Esophagus (tissue), 2 donors: Measurements from ENCODE around the gene QPCT. TPM values are rescaled to one million over a fixed set of nuclear protein-coding genes. Genes with fewer than 3 reads are reported as not detected.
"Not testable (repeated sequence)": the region's sequence is repeated elsewhere in the genome, so short reads cannot be mapped to it uniquely, and the experiment has no call there.

ENCODE experiments used
- H3K27ac ChIP-seq, 2 donors: one replicate each; pipeline ENCODE4 v1.5.1; 2013; ENCODE audit warnings: low read depth in 2 of 2, mild to moderate bottlenecking in 2 of 2, inconsistent platforms in 1 of 2, low read length in 1 of 2, moderate library complexity in 1 of 2
- H3K27me3 ChIP-seq, 2 donors: one replicate each; pipeline ENCODE4 v1.6.1; 2013; ENCODE audit warnings: low read length in 2 of 2, control low read depth in 1 of 2, mild to moderate bottlenecking in 1 of 2; ENCODE audit not compliant: insufficient read depth in 2 of 2, control insufficient read depth in 1 of 2
- H3K36me3 ChIP-seq, 2 donors: one replicate each; pipeline ENCODE4 v1.6.1; 2013; ENCODE audit warnings: low read length in 1 of 2; ENCODE audit not compliant: control insufficient read depth in 2 of 2, insufficient read depth in 2 of 2
- H3K4me1 ChIP-seq, 2 donors: one replicate each; pipeline ENCODE4 v1.6.1; 2013; ENCODE audit warnings: low read length in 1 of 2; ENCODE audit not compliant: control insufficient read depth in 2 of 2, insufficient read depth in 2 of 2
- H3K4me3 ChIP-seq, 2 donors: one replicate each; pipeline ENCODE4 v1.5.1; 2013; ENCODE audit warnings: low read length in 2 of 2, mild to moderate bottlenecking in 2 of 2, low read depth in 1 of 2, moderate library complexity in 1 of 2
- H3K9me3 ChIP-seq, 2 donors: one replicate each; pipeline ENCODE4 v1.6.1; 2013; ENCODE audit warnings: mild to moderate bottlenecking in 2 of 2, low read depth in 1 of 2, low read length in 1 of 2, moderate library complexity in 1 of 2; ENCODE audit not compliant: control insufficient read depth in 2 of 2, insufficient read depth in 1 of 2
- WGBS, 2 donors: extraction: QIAGEN DNeasy Blood & Tissue Kit; methylation state at CpG; one replicate each; pipeline ENCODE4 v1.1.7; 2013; 5-methylcytosine and 5-hydroxymethylcytosine counted together
- polyA plus RNA-seq, 2 donors: library from polyadenylated mRNA; stranded (reverse); fragments of 200-250 nt; gene quantifications; one replicate each; pipeline ENCODE4 v1.2.3, GENCODE V29; 2013
- donor health status: healthy with polysubstance abuse.
- donor health status: Bipolar disorder and iron deficiency.

Gene QPCT
- polyA plus RNA-seq, 2 donors: 1.2 to 1.8 TPM

GRCh38 chr2:37394796-37395555 lies 50.5 kb downstream of the QPCT start:
- Histone ChIP-seq H3K4me3 (no peak overlapping the region), H3K9me3 (no peaks in the 10 kb centered on the region), H3K27ac (no peak overlapping the region), H3K36me3 (no peaks in the 10 kb centered on the region), H3K27me3 (no peaks in the 10 kb centered on the region), H3K4me1 (peaks cover under 1 to 3% of the 10 kb centered on the region in 2 donors)
- WGBS, 2 donors: 85 to 90% methylated on average over 9 of the region's 9 CpGs

GRCh38 chr2:37396890-37397565 lies 52.6 kb downstream of the QPCT start:
- Histone ChIP-seq H3K4me1 (no peaks in the 10 kb centered on the region), H3K27me3 (no peaks in the 10 kb centered on the region), H3K27ac (no peak overlapping the region), H3K4me3 (no peak overlapping the region), H3K36me3 (no peaks in the 10 kb centered on the region), H3K9me3 (no peaks in the 10 kb centered on the region)
- 94 to 96% methylated on average over 1 of the region's 1 CpG for WGBS, 2 donors

- H3K36me3 ChIP-seq: no peaks in the 10 kb centered on the region
- no peaks in the 10 kb centered on the region for H3K9me3 ChIP-seq
- WGBS, 2 donors: 97 to 100% methylated on average over 1 of the region's 1 CpG
- H3K4me3 ChIP-seq: no peak overlapping the region
- H3K27ac ChIP-seq: no peak overlapping the region
- H3K4me1 ChIP-seq: no peaks in the 10 kb centered on the region
- no peaks in the 10 kb centered on the region for H3K27me3 ChIP-seq
These were observed 54.6 kb downstream of the QPCT start for GRCh38 chr2:37398990-37399389.

GRCh38 chr2:37400041-37400440 lies 55.6 kb downstream of the QPCT start:
- H3K36me3 ChIP-seq: no peaks in the 10 kb centered on the region
- no peaks in the 10 kb centered on the region for H3K9me3 ChIP-seq
- no peak overlapping the region for H3K4me3 ChIP-seq
- H3K4me1 ChIP-seq: no peaks in the 10 kb centered on the region
- 94 to 95% methylated on average over 4 of the region's 4 CpGs for WGBS, 2 donors
- H3K27me3 ChIP-seq: no peaks in the 10 kb centered on the region
- H3K27ac ChIP-seq: no peak overlapping the region

- WGBS, 2 donors: 90 to 92% methylated on average over 6 of the region's 6 CpGs
- no peaks in the 10 kb centered on the region for H3K36me3 ChIP-seq
- no peak overlapping the region for H3K27ac ChIP-seq
- H3K4me1 ChIP-seq: no peaks in the 10 kb centered on the region
- H3K4me3 ChIP-seq: no peak overlapping the region
- no peaks in the 10 kb centered on the region for H3K9me3 ChIP-seq
- no peaks in the 10 kb centered on the region for H3K27me3 ChIP-seq
These were observed 58.2 kb downstream of the QPCT start for GRCh38 chr2:37402636-37403035.

GRCh38 chr2:37405781-37406180 lies 61.4 kb downstream of the QPCT start:
- WGBS, 2 donors: 74 to 82% methylated on average over 2 of the region's 2 CpGs
- no peaks in the 10 kb centered on the region for H3K36me3 ChIP-seq
- no peaks in the 10 kb centered on the region for H3K27me3 ChIP-seq
- H3K4me3 ChIP-seq: no peak overlapping the region
- no peaks in the 10 kb centered on the region for H3K9me3 ChIP-seq
- H3K27ac ChIP-seq: no peak overlapping the region
- no peaks in the 10 kb centered on the region for H3K4me1 ChIP-seq

DNA sequence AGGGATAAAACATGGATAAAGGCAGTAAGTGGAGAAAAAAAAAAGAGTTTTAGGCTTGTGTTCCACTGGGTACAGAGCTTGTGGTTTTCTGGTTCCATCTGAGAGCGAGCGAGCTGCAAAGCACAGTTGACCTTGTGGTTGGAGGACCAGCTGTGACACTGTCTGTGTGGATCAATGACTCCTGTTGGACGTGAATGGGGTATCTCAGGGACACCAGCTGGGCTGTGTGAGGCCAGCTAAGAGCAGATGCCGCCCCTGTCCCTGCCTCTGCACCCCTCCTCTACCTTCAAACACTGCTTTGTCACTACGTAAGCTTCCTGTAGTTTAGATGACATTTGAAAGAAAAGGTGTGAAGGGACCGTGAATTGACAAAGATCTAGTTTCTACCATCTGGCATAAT lies 67.8 kb downstream of the QPCT start:
- H3K4me3 ChIP-seq: no peak overlapping the region
- H3K4me1 ChIP-seq: no peaks in the 10 kb centered on the region
- H3K27ac ChIP-seq: no peak overlapping the region
- 74 to 81% methylated on average over 6 of the region's 6 CpGs for WGBS, 2 donors
- no peaks in the 10 kb centered on the region for H3K9me3 ChIP-seq
- H3K27me3 ChIP-seq: no peaks in the 10 kb centered on the region
- no peaks in the 10 kb centered on the region for H3K36me3 ChIP-seq

DNA sequence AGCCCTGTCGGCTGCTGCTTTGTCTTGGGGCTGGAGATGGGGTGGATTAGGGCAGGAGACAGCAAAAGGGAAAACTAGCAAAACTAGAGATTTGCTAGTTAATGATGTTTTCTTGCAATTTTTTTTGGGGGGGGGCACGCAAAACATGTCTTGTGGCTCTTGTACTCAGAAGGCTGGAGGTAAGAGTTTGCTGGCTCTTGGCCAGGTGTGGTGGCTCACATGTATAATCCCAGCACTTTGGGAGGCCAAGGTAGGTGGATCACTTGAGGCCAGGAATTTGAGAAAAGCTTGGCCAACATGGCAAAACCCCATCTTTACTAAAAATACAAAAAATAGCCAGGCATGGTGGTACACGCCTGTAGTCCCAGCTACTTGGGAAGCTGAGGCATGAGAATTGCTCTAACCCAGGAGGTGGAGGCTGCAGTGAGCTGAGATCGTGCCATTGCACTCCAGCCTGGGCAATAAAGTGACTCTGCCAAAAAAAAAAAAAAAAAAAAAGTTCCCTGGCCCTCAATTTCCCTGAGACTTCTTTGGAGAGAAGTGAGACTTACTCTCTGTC lies 69.6 kb downstream of the QPCT start:
- H3K36me3 ChIP-seq, H3K27me3 ChIP-seq, H3K9me3 ChIP-seq, H3K4me3 ChIP-seq, H3K27ac ChIP-seq, H3K4me1 ChIP-seq: not testable (repeated sequence)
- WGBS, 2 donors: 75 to 76% methylated on average over 4 of the region's 4 CpGs

- Histone ChIP-seq H3K27me3 (no peaks in the 10 kb centered on the region), H3K36me3 (no peaks in the 10 kb centered on the region), H3K4me3 (no peak overlapping the region), H3K4me1 (no peaks in the 10 kb centered on the region), H3K9me3 (no peaks in the 10 kb centered on the region), H3K27ac (no peak overlapping the region)
- 27% methylated on average over 8 of the region's 8 CpGs for WGBS, 2 donors
These were observed 70.1 kb downstream of the QPCT start for GRCh38 chr2:37414470-37414949.
